HepG2 (cell line): ENCODE results near the gene WDR7. TPM values are rescaled to one million over a fixed set of nuclear protein-coding genes. Genes with fewer than 3 reads are reported as not detected.
A peak's percentile ranks its signal among the peaks of the same experiment; 100 is the strongest.

Experiments
- ATF6 ChIP-seq: sonication (generic); formaldehyde crosslinking; conservative IDR thresholded peaks from 2 replicates; pipeline ENCODE4 v1.4.0; 2020; ENCODE audit warnings: missing genetic modification reagents
- BORCS8-MEF2B ChIP-seq: sonication (generic); formaldehyde crosslinking; IDR thresholded peaks from 2 replicates; pipeline ENCODE4 v1.8.0; 2022; ENCODE audit warnings: mild to moderate bottlenecking, missing genetic modification reagents
- CBX1 ChIP-seq: IDR thresholded peaks from one replicate; pipeline ENCODE4 v1.6.1; 2016; ENCODE audit warnings: antibody characterized with exemption, low read depth
- CC2D1A ChIP-seq: sonication (generic); formaldehyde crosslinking; IDR thresholded peaks from 2 replicates; pipeline ENCODE4 v1.8.1; 2023; ENCODE audit warnings: mild to moderate bottlenecking, missing genetic modification reagents
- E2F2 ChIP-seq: sonication (generic); formaldehyde crosslinking; IDR thresholded peaks from 2 replicates; pipeline ENCODE4 v1.4.0; 2020; ENCODE audit warnings: missing genetic modification reagents, borderline replicate concordance
- ETS1 ChIP-seq: sonication (generic); formaldehyde crosslinking; IDR thresholded peaks from 2 replicates; pipeline ENCODE4 v1.4.0; 2020; ENCODE audit warnings: missing genetic modification reagents
- MAFK ChIP-seq, 2 experiments: IDR thresholded peaks in 1 of 2; conservative IDR thresholded peaks in 1 of 2; 2 replicates each; pipeline ENCODE4 v1.6.1; 2011; ENCODE audit warnings: improper control_type of control experiment in 2 of 2, low read length in 2 of 2
- NFIB ChIP-seq: sonication (generic); formaldehyde crosslinking; IDR thresholded peaks from 2 replicates; pipeline ENCODE4 v1.9.0; 2021; ENCODE audit warnings: missing genetic modification reagents, mild to moderate bottlenecking, borderline replicate concordance
- POLR2A ChIP-seq, 2 experiments: IDR thresholded peaks; 2 replicates each; pipeline ENCODE4 v1.6.1; 2011; ENCODE audit warnings: low read depth in 2 of 2, low read length in 2 of 2, mild to moderate bottlenecking in 1 of 2, moderate library complexity in 1 of 2; ENCODE audit not compliant: insufficient read depth in 1 of 2
- STAG1 ChIP-seq: sonication (generic); formaldehyde crosslinking; IDR thresholded peaks from 2 replicates; pipeline ENCODE4 v1.4.0; 2020; ENCODE audit warnings: missing genetic modification reagents
- ZBTB25 ChIP-seq: IDR thresholded peaks from 2 replicates; pipeline ENCODE4 v1.6.1; 2018; ENCODE audit warnings: missing genetic modification reagents
- ZBTB8A ChIP-seq: sonication (generic); formaldehyde crosslinking; IDR thresholded peaks from 2 replicates; pipeline ENCODE4 v1.4.0; 2020; ENCODE audit warnings: mild to moderate bottlenecking, low read depth, missing genetic modification reagents, borderline replicate concordance
- ZNF253 ChIP-seq: sonication (generic); formaldehyde crosslinking; IDR thresholded peaks from 2 replicates; pipeline ENCODE4 v1.8.0; 2022; ENCODE audit warnings: mild to moderate bottlenecking, missing genetic modification reagents, borderline replicate concordance
- ZNF496 ChIP-seq: sonication (generic); formaldehyde crosslinking; IDR thresholded peaks from 2 replicates; pipeline ENCODE4 v1.8.1; 2023; ENCODE audit warnings: mild to moderate bottlenecking, moderate library complexity, missing genetic modification reagents; ENCODE audit not compliant: insufficient replicate concordance
- ZNF766 ChIP-seq: sonication (generic); formaldehyde crosslinking; IDR thresholded peaks from 2 replicates; pipeline ENCODE4 v1.5.0; 2020; ENCODE audit warnings: missing genetic modification reagents, borderline replicate concordance
- ZNF770 ChIP-seq: sonication (generic); formaldehyde crosslinking; IDR thresholded peaks from 2 replicates; pipeline ENCODE4 v1.5.0; 2020; ENCODE audit warnings: mild to moderate bottlenecking, missing genetic modification reagents
- polyA plus RNA-seq, 8 experiments: library from polyadenylated mRNA; depleted of rRNA in 3 of 8; stranded (reverse) in 7 of 8; unstranded in 1 of 8; fragments of >200 nt; fragmentation: Illumina TruSeq in 4 of 8; extraction: Trizol in 4 of 8; gene quantifications; 2 replicates each; pipeline versions ENCODE4 v1.2.1 to v1.2.3, GENCODE V29; 2011 to 2016; ENCODE audit warnings: low read depth in 4 of 8, missing spikeins in 1 of 8, mixed read lengths in 1 of 8; ENCODE audit not compliant: insufficient read depth in 1 of 8
- total RNA-seq, 5 experiments: library from RNA; depleted of rRNA; stranded (reverse); fragments of >200 nt; fragmentation: Illumina TruSeq; extraction: Trizol; gene quantifications; 2 replicates each; pipeline ENCODE4 v1.2.3, GENCODE V29; 2016; ENCODE audit warnings: low read depth in 1 of 5
- TF ChIP-seq, protein P1 (sequence below): sonication (generic); formaldehyde crosslinking; IDR thresholded peaks from 2 replicates; pipeline ENCODE4 v1.5.1; 2020; ENCODE audit warnings: missing genetic modification reagents, mild to moderate bottlenecking, borderline replicate concordance
- TF ChIP-seq, protein P2 (sequence below): sonication (generic); formaldehyde crosslinking; IDR thresholded peaks from 2 replicates; pipeline ENCODE4 v1.5.1; 2020; ENCODE audit warnings: missing genetic modification reagents, mild to moderate bottlenecking, borderline replicate concordance

WDR7 gene
- total and polyA plus RNA-seq, 2 of the 13 experiments (the other 11 are each of a cell fraction or from before 2014, with no cell fraction given) = 2.0 to 7.8 TPM

GRCh38 chr18:56650944-56651770 lies at the start of gene WDR7 (continued):
- TF ChIP-seq, protein P1, sequence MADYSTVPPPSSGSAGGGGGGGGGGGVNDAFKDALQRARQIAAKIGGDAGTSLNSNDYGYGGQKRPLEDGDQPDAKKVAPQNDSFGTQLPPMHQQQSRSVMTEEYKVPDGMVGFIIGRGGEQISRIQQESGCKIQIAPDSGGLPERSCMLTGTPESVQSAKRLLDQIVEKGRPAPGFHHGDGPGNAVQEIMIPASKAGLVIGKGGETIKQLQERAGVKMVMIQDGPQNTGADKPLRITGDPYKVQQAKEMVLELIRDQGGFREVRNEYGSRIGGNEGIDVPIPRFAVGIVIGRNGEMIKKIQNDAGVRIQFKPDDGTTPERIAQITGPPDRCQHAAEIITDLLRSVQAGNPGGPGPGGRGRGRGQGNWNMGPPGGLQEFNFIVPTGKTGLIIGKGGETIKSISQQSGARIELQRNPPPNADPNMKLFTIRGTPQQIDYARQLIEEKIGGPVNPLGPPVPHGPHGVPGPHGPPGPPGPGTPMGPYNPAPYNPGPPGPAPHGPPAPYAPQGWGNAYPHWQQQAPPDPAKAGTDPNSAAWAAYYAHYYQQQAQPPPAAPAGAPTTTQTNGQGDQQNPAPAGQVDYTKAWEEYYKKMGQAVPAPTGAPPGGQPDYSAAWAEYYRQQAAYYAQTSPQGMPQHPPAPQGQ (CRISPR knock-in tag) = no peak
- no peak for TF ChIP-seq ZNF496 (CRISPR knock-in tag)
- peak; percentile 73; the same call in 1 of the 2 replicates for TF ChIP-seq BORCS8-MEF2B (CRISPR knock-in tag)
- TF ChIP-seq ZNF766 (CRISPR knock-in tag) = no peak
- TF ChIP-seq CC2D1A = no peak
- no peak for TF ChIP-seq MAFK (conservative IDR thresholded peaks at IDR 0.05 in 1 of 2, IDR thresholded peaks at IDR 0.05 in 1 of 2; ENCODE audit: low read length in 2 of 2)
- TF ChIP-seq ATF6 (CRISPR knock-in tag) = no peak
- TF ChIP-seq ZNF253 (CRISPR knock-in tag) = no peak
- peak; percentile 92 for TF ChIP-seq ZBTB25 (CRISPR knock-in tag)
- no peak for TF ChIP-seq ETS1 (CRISPR knock-in tag)
- TF ChIP-seq ZBTB8A (CRISPR knock-in tag) = no peak
- no peak; the same call in 1 of the 2 replicates for TF ChIP-seq ZNF770 (CRISPR knock-in tag)
- TF ChIP-seq, protein P2, sequence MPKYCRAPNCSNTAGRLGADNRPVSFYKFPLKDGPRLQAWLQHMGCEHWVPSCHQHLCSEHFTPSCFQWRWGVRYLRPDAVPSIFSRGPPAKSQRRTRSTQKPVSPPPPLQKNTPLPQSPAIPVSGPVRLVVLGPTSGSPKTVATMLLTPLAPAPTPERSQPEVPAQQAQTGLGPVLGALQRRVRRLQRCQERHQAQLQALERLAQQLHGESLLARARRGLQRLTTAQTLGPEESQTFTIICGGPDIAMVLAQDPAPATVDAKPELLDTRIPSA (CRISPR knock-in tag) = no peak
- no peak for TF ChIP-seq NFIB
- TF ChIP-seq STAG1 (CRISPR knock-in tag) = no peak
- TF ChIP-seq E2F2 (CRISPR knock-in tag) = no peak
- TF ChIP-seq CBX1 = no peak
- peak in 1 of 2 experiments; percentile 53 for TF ChIP-seq POLR2A (IDR thresholded peaks at IDR 0.05; ENCODE audit: insufficient read depth in 1 of 2, low read depth in 2 of 2, low read length in 2 of 2)
